ENCODE results near the gene OR4K1. TPM values are rescaled to one million over a fixed set of nuclear protein-coding genes. Genes with fewer than 3 reads are reported as not detected.

Gene OR4K1, protein sequence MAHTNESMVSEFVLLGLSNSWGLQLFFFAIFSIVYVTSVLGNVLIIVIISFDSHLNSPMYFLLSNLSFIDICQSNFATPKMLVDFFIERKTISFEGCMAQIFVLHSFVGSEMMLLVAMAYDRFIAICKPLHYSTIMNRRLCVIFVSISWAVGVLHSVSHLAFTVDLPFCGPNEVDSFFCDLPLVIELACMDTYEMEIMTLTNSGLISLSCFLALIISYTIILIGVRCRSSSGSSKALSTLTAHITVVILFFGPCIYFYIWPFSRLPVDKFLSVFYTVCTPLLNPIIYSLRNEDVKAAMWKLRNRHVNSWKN
- not detected for total RNA-seq
- under 1 TPM in 1 of 2 donors, not detected in 1; 0.50 TPM for polyA plus RNA-seq
- long read RNA-seq, donor 1, result 0 reads
- long read RNA-seq, donor 2, result 0 reads

- ATAC-seq (ENCODE audit: low FRiP score), result no peak
- no peak within 1 kb of the TSS for H3K27ac ChIP-seq (ENCODE audit: low read depth in 1 of 2, low read length in 2 of 2)
- no peak for DNase-seq
- no peaks in the 10 kb centered on the region for H3K36me3 ChIP-seq (ENCODE audit: control insufficient read depth in 1 of 2, insufficient read depth in 2 of 2, low read length in 1 of 2)
- intact Hi-C loops (cut with DNase I), result no loop called here
- H3K9me3 ChIP-seq (ENCODE audit: control insufficient read depth, low read length), result no peaks in the 10 kb centered on the region
- no peaks in the 10 kb centered on the region for H3K4me1 ChIP-seq (ENCODE audit: control insufficient read depth in 1 of 2, insufficient read depth in 2 of 2, low read length in 2 of 2)
- no peak within 1 kb of the TSS for H3K4me3 ChIP-seq (ENCODE audit: low read length in 2 of 2)
- no peaks in the 10 kb centered on the region for H3K27me3 ChIP-seq (ENCODE audit: control insufficient read depth in 1 of 2, insufficient read depth in 2 of 2, low read length in 1 of 2)
- 54% methylated on average over 3 of the region's 3 CpGs for WGBS, 2 donors
These were observed at the start of gene OR4K1 for GRCh38 chr14:19930617-19931016. OR4K1 (plus strand) TSS chr14:19930917; CDS start chr14:19935667, 4,750 bp downstream.

- Histone ChIP-seq H3K27ac (ENCODE audit: low read depth in 1 of 2, low read length in 2 of 2) (no peak overlapping the region), H3K27me3 (ENCODE audit: control insufficient read depth in 1 of 2, insufficient read depth in 2 of 2, low read length in 1 of 2) (no peaks in the 10 kb centered on the region), H3K4me1 (ENCODE audit: control insufficient read depth in 1 of 2, insufficient read depth in 2 of 2, low read length in 2 of 2) (no peaks in the 10 kb centered on the region), H3K9me3 (ENCODE audit: control insufficient read depth, low read length) (peaks cover 4% of the 10 kb centered on the region), H3K36me3 (ENCODE audit: control insufficient read depth in 1 of 2, insufficient read depth in 2 of 2, low read length in 1 of 2) (no peaks in the 10 kb centered on the region), H3K4me3 (ENCODE audit: low read length in 2 of 2) (no peak overlapping the region)
- DNase-seq, result no peak
- 45 to 54% methylated on average over 2 of the region's 2 CpGs for WGBS, 2 donors
- intact Hi-C loops (cut with DNase I), result no loop called here
- no peak for ATAC-seq (ENCODE audit: low FRiP score)
These were observed 35.4 kb upstream of the OR4K1 start for GRCh38 chr14:19895282-19895681.

DNA sequence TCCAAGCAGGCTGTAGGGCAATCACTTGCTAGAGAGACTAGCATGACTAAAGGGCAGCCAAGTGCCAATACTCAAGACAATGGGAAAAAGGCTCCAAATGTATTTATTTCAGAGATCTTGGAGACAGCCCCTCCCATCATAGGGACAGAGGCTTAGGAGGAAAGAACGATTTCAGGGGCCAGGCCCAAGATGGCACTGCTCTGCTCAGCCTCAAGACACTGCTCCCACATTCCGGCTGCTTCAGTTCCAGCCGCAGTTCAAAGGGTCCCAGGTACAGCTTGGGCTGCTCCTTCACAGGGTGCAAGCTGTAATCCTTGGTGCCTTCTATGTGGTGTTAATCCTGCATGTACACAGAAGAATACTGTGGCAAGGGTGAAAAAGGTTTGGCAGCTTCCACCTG, 29.7 kb upstream of the OR4K1 start:
- intact Hi-C loops (cut with DNase I), result no loop called here
- no peaks in the 10 kb centered on the region for H3K4me1 ChIP-seq (ENCODE audit: control insufficient read depth in 1 of 2, insufficient read depth in 2 of 2, low read length in 2 of 2)
- DNase-seq, result no peak
- no peaks in the 10 kb centered on the region for H3K36me3 ChIP-seq (ENCODE audit: control insufficient read depth in 1 of 2, insufficient read depth in 2 of 2, low read length in 1 of 2)
- no peaks in the 10 kb centered on the region for H3K27me3 ChIP-seq (ENCODE audit: control insufficient read depth in 1 of 2, insufficient read depth in 2 of 2, low read length in 1 of 2)
- no peak for ATAC-seq (ENCODE audit: low FRiP score)
- H3K9me3 ChIP-seq (ENCODE audit: control insufficient read depth, low read length), result peaks cover under 1% of the 10 kb centered on the region
- WGBS, 2 donors, result 67 to 69% methylated on average over 3 of the region's 3 CpGs
- no peak overlapping the region for H3K27ac ChIP-seq (ENCODE audit: low read depth in 1 of 2, low read length in 2 of 2)
- H3K4me3 ChIP-seq (ENCODE audit: low read length in 2 of 2), result no peak overlapping the region

- H3K4me1 ChIP-seq (ENCODE audit: control insufficient read depth in 1 of 2, insufficient read depth in 2 of 2, low read length in 2 of 2), result no peaks in the 10 kb centered on the region
- DNase-seq (no peak), ATAC-seq (ENCODE audit: low FRiP score) (no peak)
- no peaks in the 10 kb centered on the region for H3K27me3 ChIP-seq (ENCODE audit: control insufficient read depth in 1 of 2, insufficient read depth in 2 of 2, low read length in 1 of 2)
- no peaks in the 10 kb centered on the region for H3K36me3 ChIP-seq (ENCODE audit: control insufficient read depth in 1 of 2, insufficient read depth in 2 of 2, low read length in 1 of 2)
- H3K4me3 ChIP-seq (ENCODE audit: low read length in 2 of 2), result no peak overlapping the region
- H3K27ac ChIP-seq (ENCODE audit: low read depth in 1 of 2, low read length in 2 of 2), result no peak overlapping the region
- WGBS, 2 donors, result 82 to 83% methylated on average over 4 of the region's 4 CpGs
- no peaks in the 10 kb centered on the region for H3K9me3 ChIP-seq (ENCODE audit: control insufficient read depth, low read length)
- intact Hi-C loops (cut with DNase I), result no loop called here
These were observed 28.3 kb upstream of the OR4K1 start for GRCh38 chr14:19902409-19902808.

DNA sequence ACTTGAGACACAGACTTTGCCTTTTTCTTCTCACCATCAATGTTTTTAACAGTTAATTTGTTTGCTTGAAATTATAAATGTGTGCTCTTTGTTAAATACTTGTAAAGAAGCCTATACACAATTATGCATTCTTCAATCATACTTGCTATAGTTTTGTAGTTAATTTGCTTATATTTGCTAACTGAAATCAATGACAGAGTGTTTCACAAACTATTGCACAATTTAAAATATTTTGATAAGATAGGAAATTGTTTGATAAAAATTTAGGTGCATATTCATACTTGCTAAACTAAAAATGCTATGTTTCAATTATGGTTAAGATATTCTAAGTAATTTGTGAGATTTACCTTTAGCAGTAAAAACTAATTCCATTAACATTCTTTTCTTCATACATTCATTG, 24.1 kb upstream of the OR4K1 start:
- Histone ChIP-seq H3K27me3 (ENCODE audit: control insufficient read depth in 1 of 2, insufficient read depth in 2 of 2, low read length in 1 of 2) (no peaks in the 10 kb centered on the region), H3K9me3 (ENCODE audit: control insufficient read depth, low read length) (no peaks in the 10 kb centered on the region), H3K4me1 (ENCODE audit: control insufficient read depth in 1 of 2, insufficient read depth in 2 of 2, low read length in 2 of 2) (no peaks in the 10 kb centered on the region), H3K4me3 (ENCODE audit: low read length in 2 of 2) (no peak overlapping the region), H3K27ac (ENCODE audit: low read depth in 1 of 2, low read length in 2 of 2) (no peak overlapping the region), H3K36me3 (ENCODE audit: control insufficient read depth in 1 of 2, insufficient read depth in 2 of 2, low read length in 1 of 2) (no peaks in the 10 kb centered on the region)
- no peak for DNase-seq
- ATAC-seq (ENCODE audit: low FRiP score), result no peak
- intact Hi-C loops (cut with DNase I), result no loop called here

DNA sequence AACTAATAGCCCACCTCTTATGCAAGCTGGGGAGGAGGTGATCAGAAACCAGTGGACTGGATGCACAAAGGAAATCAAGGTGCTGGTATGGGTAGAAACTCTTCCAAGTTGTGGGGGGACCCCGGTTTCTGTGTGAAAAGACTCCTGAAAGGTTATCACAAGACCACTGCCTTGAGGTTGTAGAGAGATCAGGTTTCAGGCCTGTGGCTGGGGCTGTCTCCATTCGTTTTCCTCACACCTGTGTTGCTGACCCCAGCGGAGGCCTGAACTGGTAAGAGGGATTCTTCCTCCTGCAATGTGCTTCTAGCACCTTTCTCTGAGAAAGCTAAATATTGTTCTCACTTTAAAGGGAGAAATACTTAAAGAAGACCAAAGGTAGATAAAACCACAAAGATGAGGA, 19.6 kb upstream of the OR4K1 start:
- WGBS, 2 donors, result 42 to 47% methylated on average over 3 of the region's 3 CpGs
- no peak for ATAC-seq (ENCODE audit: low FRiP score)
- no peak overlapping the region for H3K4me3 ChIP-seq (ENCODE audit: low read length in 2 of 2)
- H3K4me1 ChIP-seq (ENCODE audit: control insufficient read depth in 1 of 2, insufficient read depth in 2 of 2, low read length in 2 of 2), result no peaks in the 10 kb centered on the region
- intact Hi-C loops (cut with DNase I), result no loop called here
- H3K9me3 ChIP-seq (ENCODE audit: control insufficient read depth, low read length), result no peaks in the 10 kb centered on the region
- no peak for DNase-seq
- no peaks in the 10 kb centered on the region for H3K36me3 ChIP-seq (ENCODE audit: control insufficient read depth in 1 of 2, insufficient read depth in 2 of 2, low read length in 1 of 2)
- no peaks in the 10 kb centered on the region for H3K27me3 ChIP-seq (ENCODE audit: control insufficient read depth in 1 of 2, insufficient read depth in 2 of 2, low read length in 1 of 2)
- H3K27ac ChIP-seq (ENCODE audit: low read depth in 1 of 2, low read length in 2 of 2), result no peak overlapping the region

DNA sequence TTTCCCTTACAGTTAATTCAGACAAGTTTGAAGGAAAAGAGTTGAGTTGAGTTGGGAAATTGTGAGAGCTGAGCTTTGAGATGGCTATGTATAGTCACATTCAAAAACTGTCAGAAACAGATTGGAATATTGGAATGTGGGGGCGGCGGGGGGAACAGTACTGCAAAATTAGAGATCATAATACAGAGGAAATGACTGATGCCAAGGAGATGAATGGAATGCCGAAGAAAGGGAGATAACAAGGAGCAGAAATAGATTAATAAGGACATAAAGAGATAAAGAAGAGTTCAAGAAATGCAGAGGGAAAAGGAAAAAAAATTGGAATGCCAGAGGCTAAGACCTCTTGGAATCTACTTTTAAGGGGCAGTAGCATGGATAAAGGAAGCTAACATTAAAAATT, 13.5 kb upstream of the OR4K1 start:
- no peaks in the 10 kb centered on the region for H3K4me1 ChIP-seq (ENCODE audit: control insufficient read depth in 1 of 2, insufficient read depth in 2 of 2, low read length in 2 of 2)

GRCh38 chr14:19917955-19918518, 12.7 kb upstream of the OR4K1 start:
- DNase-seq (no peak), ATAC-seq (ENCODE audit: low FRiP score) (no peak)
- Histone ChIP-seq H3K4me1 (ENCODE audit: control insufficient read depth in 1 of 2, insufficient read depth in 2 of 2, low read length in 2 of 2) (no peaks in the 10 kb centered on the region), H3K9me3 (ENCODE audit: control insufficient read depth, low read length) (no peaks in the 10 kb centered on the region), H3K27me3 (ENCODE audit: control insufficient read depth in 1 of 2, insufficient read depth in 2 of 2, low read length in 1 of 2) (peaks cover 0 to 2% of the 10 kb centered on the region in 2 donors), H3K4me3 (ENCODE audit: low read length in 2 of 2) (no peak overlapping the region), H3K36me3 (ENCODE audit: control insufficient read depth in 1 of 2, insufficient read depth in 2 of 2, low read length in 1 of 2) (no peaks in the 10 kb centered on the region), H3K27ac (ENCODE audit: low read depth in 1 of 2, low read length in 2 of 2) (no peak overlapping the region)
- 47 to 53% methylated on average over 1 of the region's 1 CpG for WGBS, 2 donors
- intact Hi-C loops (cut with DNase I), result no loop called here

More for the DNA sequence above, 13.5 kb upstream of the OR4K1 start:
- Histone ChIP-seq H3K36me3 (ENCODE audit: control insufficient read depth in 1 of 2, insufficient read depth in 2 of 2, low read length in 1 of 2) (no peaks in the 10 kb centered on the region), H3K9me3 (ENCODE audit: control insufficient read depth, low read length) (no peaks in the 10 kb centered on the region), H3K4me3 (ENCODE audit: low read length in 2 of 2) (no peak overlapping the region), H3K27ac (ENCODE audit: low read depth in 1 of 2, low read length in 2 of 2) (no peak overlapping the region), H3K27me3 (ENCODE audit: control insufficient read depth in 1 of 2, insufficient read depth in 2 of 2, low read length in 1 of 2) (peaks cover 0 to 2% of the 10 kb centered on the region in 2 donors)
- 52 to 65% methylated on average over 3 of the region's 3 CpGs for WGBS, 2 donors
- no peak for DNase-seq
- ATAC-seq (ENCODE audit: low FRiP score), result no peak
- intact Hi-C loops (cut with DNase I), result no loop called here

All from aorta (tissue), 5 donors.